Activated naive CD8-positive, alpha-beta T cell treated with anti-CD3 and anti-CD28 coated beads, Interleukin-2, amount 50 U/mL, for 16 hours (primary cell): ENCODE data around the gene MMS19.
"Not testable (repeated sequence)": the region's sequence is repeated elsewhere in the genome, so short reads cannot be mapped to it uniquely, and the experiment has no call there.

Source experiments
- DNase-seq: peaks from one replicate; pipeline ENCODE4 v3.0.0-alpha.2; 2020; ENCODE audit warnings: low read depth, low spot score

MMS19 gene

GRCh38 chr10:97498076-97498840, at the start of gene MMS19:
Gene MMS19 (minus strand): TSS chr10:97498422. CDS start chr10:97498384, 38 bp downstream.
- peak; percentile 98 for DNase-seq

- DNase-seq: no peak
Observed at GRCh38 chr10:97547962-97548361, 49.7 kb upstream of the MMS19 start.

- no peak for DNase-seq
Observed at GRCh38 chr10:97547271-97547600, 49.0 kb upstream of the MMS19 start.

GRCh38 chr10:97546456-97547270, 48.4 kb upstream of the MMS19 start:
- no peak for DNase-seq

- no peak for DNase-seq
Observed at GRCh38 chr10:97543025-97543546, 44.9 kb upstream of the MMS19 start.

GRCh38 chr10:97542169-97543024, 44.2 kb upstream of the MMS19 start:
- no peak for DNase-seq

- DNase-seq: no peak
Observed at GRCh38 chr10:97540669-97541500, 42.7 kb upstream of the MMS19 start.

GRCh38 chr10:97539523-97540200, 41.4 kb upstream of the MMS19 start:
- no peak for DNase-seq

- no peak for DNase-seq
Observed at GRCh38 chr10:97538839-97539238, 40.6 kb upstream of the MMS19 start.

- no peak for DNase-seq
Observed at GRCh38 chr10:97538411-97538810, 40.2 kb upstream of the MMS19 start.

- no peak for DNase-seq
Observed at GRCh38 chr10:97537186-97537869, 39.1 kb upstream of the MMS19 start.

- no peak for DNase-seq
Observed at GRCh38 chr10:97534746-97535367, 36.6 kb upstream of the MMS19 start.

- DNase-seq: no peak
Observed at GRCh38 chr10:97533888-97534287, 35.7 kb upstream of the MMS19 start.

- no peak for DNase-seq
Observed at GRCh38 chr10:97532935-97533671, 34.9 kb upstream of the MMS19 start.

- no peak for DNase-seq
Observed at GRCh38 chr10:97531401-97531986, 33.3 kb upstream of the MMS19 start.

- no peak for DNase-seq
Observed at GRCh38 chr10:97529685-97530465, 31.7 kb upstream of the MMS19 start.

GRCh38 chr10:97528876-97529275, 30.7 kb upstream of the MMS19 start:
- not testable (repeated sequence) for DNase-seq
